ENCODE measurements around the gene LRRC8B.

- no peak for TF ChIP-seq CTCF (IDR thresholded peaks at IDR 0.05)
- no peak for TF ChIP-seq POLR2A (IDR thresholded peaks at IDR 0.05; ENCODE audit: low read depth)
- TF ChIP-seq EP300 (IDR thresholded peaks at IDR 0.05), result no peak
- no peak for TF ChIP-seq POLR2AphosphoS5 (IDR thresholded peaks at IDR 0.05)
These were observed 104.5 kb downstream of the LRRC8B start for GRCh38 chr1:89629146-89629545.
